Neural progenitor cell (in vitro differentiated cells): Measurements from ENCODE around the gene EPB41L3.

ENCODE experiments used
- EZH2 ChIP-seq: fragments of 200-600 bp; sonication (generic); IDR thresholded peaks from 2 replicates; pipeline ENCODE4 v1.6.1; 2017; ENCODE audit warnings: antibody characterized with exemption, mild to moderate bottlenecking, moderate library complexity
- EZH2phosphoT487 ChIP-seq: fragments of 200-600 bp; sonication (generic); IDR thresholded peaks from 2 replicates; pipeline ENCODE4 v1.6.1; 2017; ENCODE audit warnings: antibody characterized with exemption
- TF ChIP-seq, protein P1 (sequence below): fragments of 200-600 bp; sonication (generic); IDR thresholded peaks from 2 replicates; pipeline ENCODE4 v1.5.1; 2017; ENCODE audit warnings: antibody characterized with exemption, mild to moderate bottlenecking

DNA sequence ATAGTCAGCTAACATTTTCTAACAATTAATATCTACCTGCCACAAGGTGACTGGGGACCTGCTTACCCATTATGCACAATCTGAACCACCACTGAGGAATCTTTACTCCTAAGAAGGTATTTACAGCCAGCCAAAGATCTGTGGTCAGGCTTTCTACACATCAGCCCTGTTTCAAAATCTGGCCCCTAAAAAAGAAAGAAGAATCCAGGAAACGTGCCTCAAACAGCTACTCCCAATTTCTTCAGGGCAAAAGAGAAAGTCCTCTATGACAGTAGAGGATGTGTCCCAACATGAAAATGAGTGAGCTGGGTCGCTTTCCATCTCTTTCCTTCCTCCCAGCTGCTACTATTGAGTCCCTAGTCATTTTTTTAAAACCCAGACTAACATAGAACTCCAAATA is 79.5 kb downstream of the EPB41L3 start:
- TF ChIP-seq, protein P1, sequence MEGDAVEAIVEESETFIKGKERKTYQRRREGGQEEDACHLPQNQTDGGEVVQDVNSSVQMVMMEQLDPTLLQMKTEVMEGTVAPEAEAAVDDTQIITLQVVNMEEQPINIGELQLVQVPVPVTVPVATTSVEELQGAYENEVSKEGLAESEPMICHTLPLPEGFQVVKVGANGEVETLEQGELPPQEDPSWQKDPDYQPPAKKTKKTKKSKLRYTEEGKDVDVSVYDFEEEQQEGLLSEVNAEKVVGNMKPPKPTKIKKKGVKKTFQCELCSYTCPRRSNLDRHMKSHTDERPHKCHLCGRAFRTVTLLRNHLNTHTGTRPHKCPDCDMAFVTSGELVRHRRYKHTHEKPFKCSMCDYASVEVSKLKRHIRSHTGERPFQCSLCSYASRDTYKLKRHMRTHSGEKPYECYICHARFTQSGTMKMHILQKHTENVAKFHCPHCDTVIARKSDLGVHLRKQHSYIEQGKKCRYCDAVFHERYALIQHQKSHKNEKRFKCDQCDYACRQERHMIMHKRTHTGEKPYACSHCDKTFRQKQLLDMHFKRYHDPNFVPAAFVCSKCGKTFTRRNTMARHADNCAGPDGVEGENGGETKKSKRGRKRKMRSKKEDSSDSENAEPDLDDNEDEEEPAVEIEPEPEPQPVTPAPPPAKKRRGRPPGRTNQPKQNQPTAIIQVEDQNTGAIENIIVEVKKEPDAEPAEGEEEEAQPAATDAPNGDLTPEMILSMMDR: no peak
- no peak for TF ChIP-seq EZH2
- no peak for TF ChIP-seq EZH2phosphoT487
